Fibroblast of gingiva (primary cell): Measurements from ENCODE around the gene ABHD18.
"Not testable (repeated sequence)": the region's sequence is repeated elsewhere in the genome, so short reads cannot be mapped to it uniquely, and the experiment has no call there.

Experiments
- DNase-seq: peaks from one replicate; pipeline ENCODE4 v3.0.0-alpha.2; 2011; ENCODE audit warnings: low read depth

Gene ABHD18

DNA sequence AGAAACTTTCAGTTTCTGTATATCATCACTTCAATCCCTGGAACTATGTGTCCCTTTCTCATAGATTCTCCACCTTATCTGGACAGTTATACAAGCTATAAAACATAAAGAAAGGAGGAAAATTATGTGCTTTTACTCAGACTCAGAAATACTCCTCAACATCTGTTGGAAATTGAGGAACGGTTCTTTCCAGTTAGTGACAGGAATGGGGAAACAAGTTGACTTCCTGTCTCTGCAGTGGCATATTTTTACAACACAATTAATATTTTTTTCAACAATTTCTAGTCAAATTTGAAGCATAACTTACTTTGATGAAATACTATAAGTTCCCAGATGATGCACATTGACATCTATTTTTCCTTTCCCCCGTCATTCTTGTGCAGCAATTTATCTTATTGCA lies 27.9 kb downstream of the ABHD18 start:
- no peak for DNase-seq

DNA sequence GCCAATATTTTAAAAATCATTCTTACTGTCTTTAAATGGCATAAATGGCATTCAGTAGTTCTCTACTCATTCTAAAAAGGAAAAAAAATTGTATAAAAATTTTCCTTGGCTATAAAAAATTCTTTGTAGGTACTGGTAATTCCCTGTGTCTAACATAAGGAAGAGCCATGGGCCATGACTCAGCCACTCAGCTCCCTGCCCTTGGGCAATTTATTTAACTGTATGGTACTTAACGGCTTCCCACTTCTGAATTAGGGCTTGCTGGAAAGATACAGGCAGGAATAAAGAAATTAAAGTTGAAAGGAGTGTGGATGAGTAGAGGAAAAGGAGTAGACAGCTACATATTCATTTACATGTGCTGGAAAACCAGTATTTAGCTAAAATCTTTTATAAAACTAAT lies 30.6 kb downstream of the ABHD18 start:
- DNase-seq = peak; percentile 6

DNA sequence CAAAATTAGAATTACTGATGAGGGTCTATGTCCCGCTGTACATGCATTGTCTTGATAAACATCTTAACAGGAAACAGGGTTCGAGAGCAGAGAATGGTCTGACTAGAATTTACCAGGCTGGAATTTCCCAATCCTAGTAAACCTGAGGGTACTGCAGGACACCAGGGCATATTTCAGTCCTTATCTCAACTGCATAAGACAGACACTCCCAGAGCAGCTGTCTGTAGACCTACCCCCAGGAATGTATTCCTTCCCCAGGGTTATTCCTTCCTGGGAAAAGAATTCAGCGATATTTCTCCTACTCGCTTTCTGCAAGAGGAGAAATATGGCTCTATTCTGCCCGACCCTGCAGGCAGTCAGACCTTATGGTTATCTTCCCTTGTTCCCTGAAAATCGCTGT lies 31.3 kb downstream of the ABHD18 start:
- DNase-seq = not testable (repeated sequence)

DNA sequence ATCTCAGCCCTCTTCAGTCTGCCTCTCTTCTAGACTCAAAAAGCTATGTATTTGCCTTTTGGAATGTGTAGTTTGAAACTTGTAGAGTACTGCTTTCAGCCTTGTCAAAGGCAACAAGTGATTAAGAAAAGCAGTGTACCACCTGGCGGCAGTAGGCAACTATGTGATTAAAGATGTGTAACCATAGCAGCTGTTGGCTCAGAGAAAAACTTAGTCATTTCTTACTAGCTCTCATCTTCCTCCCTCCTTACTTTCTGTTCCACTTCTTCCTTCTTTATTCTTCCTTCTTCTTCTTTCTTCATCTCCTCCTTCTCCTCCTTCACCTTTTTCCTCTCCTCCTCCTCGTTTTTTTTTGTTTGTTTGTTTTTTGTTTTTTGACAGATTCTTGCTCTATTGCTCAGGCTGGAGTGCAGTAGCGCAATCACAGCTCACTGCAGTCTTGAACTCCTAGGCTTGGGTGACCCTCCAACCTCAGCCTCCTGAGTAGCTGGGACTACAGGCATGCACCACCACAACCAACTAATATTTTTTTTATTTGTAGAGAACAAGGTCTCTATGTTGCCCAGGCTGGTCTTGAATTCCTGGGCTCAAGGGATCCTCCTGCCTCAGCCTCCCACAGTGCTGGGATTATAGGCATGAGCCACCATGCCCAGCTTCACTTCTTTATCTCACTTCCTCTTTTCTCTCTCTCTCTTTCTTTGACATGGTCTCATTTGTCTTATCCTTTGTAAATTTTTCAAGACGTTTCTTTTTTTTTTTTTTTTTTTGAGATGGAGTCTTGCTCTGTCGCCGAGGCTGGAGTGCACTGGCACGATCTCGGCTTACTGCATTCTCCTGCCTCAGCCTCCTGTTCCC lies 32.6 kb downstream of the ABHD18 start:
- peak; percentile 29 for DNase-seq

DNA sequence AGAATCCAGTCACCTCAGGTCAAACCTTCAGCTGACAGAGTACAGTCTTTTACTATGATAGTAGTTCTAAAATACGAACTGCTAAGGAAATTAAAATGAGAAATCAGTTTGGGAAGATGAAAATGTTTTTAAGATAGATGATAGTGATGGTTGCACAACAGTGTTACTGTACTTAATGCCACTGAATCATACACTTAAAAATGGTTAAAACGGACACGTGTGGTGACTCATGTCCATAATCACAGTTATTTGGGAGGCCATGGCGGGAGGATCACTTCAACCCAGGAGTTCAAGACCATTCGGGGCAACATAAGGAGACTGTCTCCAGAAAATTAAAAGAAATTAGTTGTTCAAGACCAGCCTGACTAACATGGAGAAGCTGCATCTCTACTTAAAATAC lies 41.4 kb downstream of the ABHD18 start:
- DNase-seq = peak; percentile 49

DNA sequence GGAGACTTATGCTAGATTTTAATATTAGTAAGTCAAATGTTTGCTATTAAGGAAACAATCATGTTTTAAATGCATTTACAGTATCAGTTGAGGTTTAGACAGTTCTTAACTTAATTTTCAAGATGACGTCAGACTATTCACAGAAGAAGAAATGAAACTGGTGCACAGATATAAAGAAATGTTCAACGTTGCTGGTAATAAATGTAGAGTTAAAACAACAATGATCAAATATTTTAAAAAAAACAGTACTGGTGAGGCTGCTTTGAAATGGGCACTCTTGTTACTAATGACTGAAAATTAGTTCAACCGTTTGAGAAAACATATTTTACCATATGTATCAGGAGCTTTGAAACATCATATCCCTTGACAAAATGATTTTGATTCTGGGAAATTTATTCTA lies 44.2 kb downstream of the ABHD18 start:
- no peak for DNase-seq

DNA sequence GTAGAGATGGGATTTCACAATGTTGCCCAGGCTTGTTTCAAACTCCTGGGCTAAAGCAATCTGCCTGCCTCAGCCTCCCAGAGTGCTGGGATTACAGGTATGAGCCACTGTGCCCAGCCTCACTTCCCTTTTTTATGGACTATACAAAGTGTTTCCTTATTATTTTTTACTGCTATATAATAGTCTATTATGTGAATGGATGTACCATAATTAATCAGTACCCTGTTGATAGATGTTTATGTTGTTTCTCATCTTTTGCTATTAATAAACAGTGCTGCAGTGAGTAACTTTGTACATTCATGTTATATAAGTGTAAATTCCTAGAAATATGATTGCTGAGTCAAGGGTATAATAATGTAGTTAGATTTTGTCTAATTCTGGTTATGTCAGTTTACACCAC lies 60.1 kb downstream of the ABHD18 start:
- DNase-seq = no peak

DNA sequence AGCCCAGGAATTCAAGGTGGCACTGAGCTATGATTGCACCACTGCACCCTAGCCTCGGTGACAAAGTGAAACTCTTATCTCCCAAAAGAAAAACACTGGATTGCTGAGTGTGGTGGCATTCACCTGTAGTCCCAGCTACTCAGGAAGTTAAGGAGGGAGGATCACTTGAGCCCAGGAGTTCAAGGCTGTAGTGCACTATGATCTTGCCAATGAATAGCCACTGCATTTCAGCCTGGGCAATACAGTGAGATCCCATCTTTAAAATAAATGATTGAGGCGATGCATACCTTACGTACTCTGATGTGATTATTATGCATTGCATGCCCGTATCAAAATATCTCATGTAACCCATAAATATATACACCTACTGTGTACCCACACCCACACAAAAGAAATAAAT lies 64.7 kb downstream of the ABHD18 start:
- no peak for DNase-seq

DNA sequence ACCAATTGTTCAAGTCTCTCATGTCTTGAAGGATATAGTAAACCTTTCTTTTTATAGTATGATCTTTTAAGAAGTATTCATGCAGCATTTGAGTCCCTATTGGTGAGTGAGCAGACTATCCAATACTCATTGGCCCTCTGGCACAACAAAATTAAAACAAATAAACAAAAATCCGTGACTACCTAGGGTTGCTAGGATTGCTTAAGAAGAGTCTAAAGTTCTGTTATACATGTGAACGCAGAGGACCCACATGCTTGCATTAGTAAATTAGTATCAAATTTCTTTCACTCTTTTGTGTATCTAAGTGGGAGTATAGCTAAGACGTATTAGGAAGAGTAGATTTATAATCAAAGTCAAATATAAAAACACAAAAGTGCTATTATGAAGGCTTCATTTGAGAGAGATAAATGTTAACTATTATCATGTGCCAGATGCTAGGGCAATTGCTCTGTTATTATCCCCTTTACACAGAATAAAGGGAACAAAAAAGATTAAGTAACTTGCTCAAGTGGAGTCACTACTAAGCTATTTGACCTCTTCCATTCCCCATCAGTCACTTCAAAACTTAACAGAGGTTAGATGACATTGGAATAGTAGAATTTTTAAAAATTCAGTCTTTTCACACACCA lies 66.7 kb downstream of the ABHD18 start:
- DNase-seq = peak; percentile 62

DNA sequence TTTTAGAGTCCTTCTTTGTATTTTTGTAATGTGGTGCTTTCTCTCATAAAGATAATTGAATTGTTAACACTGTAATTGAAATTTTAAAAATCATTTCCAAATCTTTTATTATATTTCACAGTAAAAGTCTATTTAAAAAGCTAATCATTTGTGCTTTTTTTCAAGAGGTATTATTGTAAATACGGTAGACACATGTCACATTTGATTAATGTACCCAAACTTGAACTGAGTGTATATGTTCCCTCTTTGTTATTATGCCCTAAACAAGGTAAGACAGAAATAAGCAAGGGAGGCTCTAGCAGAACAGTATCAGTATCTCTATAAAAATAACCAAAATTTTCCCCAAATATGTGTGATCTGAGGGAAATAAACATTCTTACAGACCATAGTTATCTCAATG lies 74.4 kb downstream of the ABHD18 start:
- no peak for DNase-seq

DNA sequence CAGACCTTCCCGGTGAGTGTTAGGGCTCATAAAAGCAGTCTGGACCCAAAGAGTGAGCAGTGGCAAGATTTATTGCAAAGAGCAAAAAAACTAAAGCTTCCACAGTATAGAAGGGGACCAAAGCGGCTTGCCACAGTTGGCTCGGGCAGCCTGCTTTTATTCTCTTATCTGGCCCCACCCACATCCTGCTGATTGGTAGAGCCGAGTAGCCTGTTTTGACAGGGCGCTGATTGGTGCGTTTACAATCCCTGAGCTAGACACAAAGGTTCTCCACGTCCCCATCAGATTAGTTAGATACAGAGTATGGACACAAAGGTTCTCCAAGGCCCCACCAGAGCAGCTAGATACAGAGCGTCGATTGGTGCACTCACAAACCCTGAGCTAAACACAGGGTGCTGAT lies 81.8 kb downstream of the ABHD18 start:
- DNase-seq = not testable (repeated sequence)

DNA sequence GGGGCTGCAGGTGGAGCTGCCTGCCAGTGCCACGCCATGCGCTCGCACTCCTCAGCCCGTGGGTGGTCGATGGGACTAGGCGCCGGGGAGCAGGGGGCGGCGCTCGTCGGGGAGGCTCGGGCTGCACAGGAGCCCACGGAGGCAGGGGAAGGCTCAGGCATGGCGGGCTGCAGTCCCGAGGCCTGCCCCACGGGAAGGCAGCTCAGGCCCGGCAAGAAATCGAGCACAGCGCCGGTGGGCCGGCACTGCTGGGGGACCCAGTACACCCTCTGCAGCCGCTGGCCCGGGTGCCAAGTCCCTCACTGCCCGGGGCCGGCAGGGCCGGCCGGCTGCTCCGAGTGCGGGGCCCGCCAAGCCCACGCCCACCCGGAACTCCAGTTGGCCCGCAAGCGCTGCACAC lies 82.3 kb downstream of the ABHD18 start:
- DNase-seq = not testable (repeated sequence)

DNA sequence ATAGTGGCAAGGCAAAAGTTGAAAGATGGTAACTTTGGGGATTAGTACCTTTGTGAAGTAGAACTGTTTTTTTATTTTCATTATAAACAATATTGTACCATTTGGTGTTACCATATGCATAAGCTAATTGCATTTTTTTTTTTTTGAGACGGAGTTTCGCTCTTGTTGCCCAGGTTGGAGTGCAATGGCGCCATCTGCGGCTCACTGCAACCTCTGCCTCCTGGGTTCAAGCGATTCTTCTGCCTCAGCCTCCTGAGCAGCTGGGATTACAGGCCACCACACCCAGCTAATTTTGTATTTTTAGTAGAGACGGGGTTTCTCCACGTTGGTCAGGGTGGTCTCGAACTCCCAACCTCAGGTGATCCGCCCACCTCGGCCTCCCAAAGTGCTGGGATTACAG lies 86.0 kb downstream of the ABHD18 start:
- DNase-seq = peak; percentile 3

DNA sequence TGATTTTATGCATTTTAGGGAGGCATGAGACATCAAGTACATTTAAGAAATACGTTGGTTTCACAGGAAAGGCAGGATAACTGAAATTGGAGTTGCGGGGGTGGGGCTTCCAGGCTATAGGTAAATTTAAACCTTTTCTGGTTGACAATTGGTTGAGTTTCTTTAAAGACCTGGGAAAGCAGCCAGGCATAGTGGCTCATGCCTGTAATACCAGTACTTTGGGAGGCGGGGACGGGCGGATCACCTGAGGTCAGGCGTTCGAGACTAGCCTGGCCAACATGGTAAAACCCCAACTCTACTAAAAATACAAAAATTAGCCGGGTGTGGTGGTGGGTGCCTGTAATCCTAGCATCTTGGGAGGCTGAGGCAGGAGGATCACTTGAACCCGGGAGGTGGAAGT lies 89.7 kb downstream of the ABHD18 start:
- DNase-seq = not testable (repeated sequence)

DNA sequence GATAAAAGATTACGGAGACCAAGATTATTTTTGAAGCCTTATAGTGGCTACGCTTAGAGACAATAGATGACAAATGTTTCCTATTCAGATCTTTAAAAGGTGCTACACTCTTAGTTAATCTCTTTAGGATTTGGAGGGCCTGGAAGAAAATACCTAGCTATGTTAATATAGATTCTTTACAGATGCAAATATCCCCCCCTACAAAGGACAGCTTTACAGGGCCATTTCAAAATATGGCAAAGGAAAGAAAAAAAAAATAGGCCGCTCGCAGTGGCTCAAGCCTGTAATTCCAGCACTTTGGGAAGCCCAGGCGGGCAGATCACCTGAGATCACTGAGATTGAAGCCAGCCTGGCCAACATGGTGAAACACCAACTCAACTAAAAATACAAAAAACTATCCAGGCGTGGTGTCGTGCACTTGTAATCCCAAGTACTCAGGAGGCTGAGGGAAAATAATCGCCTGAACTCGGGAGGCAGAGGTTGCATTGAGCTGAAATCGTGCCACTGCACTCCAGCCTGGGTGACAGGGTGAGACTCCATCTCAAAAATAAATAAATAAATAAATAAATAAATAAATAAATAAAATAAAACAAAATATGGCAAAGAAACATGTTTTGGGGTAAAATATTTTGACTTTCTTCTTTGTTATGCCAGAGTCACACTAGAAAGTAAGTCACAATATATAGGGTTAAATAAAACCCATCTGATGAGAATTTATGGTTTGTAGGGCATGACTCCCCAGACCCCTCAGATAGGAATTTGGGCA lies 90.4 kb downstream of the ABHD18 start:
- not testable (repeated sequence) for DNase-seq

DNA sequence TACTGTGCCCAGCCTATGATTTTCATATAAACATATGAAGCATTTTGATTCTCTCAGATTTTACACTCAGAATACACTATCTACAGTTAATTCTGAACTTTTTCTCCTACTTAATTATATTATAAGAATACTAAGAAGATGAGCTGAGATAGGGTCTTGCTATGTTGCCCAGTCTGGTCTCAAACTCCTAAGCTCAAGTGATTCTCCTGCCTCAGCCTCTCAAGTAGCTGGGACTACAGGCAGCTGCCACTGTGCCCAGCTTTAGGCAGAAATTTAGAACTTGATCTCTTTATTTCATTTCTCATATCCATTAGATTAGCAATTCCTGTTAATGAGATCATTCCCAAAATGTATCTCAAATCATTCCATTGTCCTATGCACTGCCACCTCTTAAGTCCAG lies 91.2 kb downstream of the ABHD18 start:
- no peak for DNase-seq

DNA sequence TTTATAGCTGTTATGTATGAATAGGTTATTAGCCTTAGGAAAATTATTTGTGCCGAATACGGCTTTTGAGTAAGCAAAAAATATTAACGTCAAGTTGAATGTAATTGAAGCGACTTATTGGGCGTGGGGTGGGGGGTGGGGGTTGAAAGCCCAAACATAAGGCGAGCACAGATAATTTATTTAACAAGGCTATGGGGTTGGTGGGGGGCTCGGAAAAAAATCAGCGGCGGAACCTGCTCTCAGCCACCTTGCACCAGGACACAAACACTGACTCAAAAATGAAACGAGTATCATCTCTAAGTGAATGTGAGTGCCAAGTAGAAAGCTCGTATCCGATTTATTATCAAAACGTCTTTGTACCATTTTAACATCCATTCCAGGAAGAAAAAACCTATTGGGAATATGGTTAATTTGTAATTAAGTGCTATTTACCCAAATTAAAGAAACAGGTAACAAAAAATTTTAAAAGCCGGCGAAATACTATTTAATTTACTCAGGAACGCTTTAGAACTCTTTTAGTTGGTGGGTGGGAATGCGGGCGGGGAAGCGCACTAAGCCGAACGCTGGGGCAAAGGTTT lies 95.0 kb downstream of the ABHD18 start:
- DNase-seq = peak; percentile 2

DNA sequence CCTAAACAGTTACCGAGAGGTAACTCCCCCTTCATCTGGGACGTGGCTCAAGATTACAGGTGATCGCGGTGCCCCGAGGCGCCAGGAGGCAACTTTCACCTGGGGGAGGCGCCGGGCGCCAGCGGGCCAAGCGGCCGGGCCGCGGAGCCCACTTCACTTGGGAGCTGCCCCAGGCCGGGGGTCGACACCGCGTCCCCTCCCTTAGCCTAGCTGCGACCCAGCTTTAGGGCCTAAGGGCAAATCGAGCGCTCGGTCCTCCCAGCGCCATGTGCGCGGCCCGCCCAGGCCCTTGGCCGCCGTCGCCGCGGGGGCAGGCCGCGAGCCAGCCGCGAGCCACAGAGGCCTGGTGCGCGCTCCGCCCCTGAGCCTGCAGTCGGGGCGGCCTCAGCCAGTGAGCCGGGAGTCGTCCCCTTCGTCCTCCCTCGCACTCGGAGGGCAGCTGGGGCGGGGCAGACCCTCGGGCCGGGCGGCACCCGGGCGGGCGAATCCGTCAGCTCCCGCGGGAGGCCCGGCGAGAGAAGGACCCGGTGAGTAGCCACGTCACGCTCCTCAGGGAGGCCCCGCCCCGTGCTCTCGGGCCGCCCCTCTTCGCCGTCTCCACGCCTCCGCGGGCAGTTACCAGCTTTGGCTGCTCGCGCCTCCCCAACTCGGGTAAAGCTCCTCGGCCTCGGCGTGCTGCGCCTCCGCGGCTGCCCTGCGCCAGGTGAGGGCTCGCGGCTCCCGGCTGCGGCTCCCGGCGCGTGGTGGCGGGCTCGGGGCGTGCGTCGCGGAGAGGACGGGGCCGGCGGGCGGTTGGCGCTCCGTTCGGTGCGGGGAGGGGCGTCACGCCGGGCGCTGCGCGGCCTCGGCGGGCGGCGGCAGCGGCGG lies 95.7 kb downstream of the ABHD18 start, which contains the start of gene LARP1B:
Gene LARP1B (plus strand): TSS at position 614 of the 867 bp plus-strand sequence. CDS start 13,640 bp downstream, outside the sequence.
- DNase-seq = peak; percentile 99

DNA sequence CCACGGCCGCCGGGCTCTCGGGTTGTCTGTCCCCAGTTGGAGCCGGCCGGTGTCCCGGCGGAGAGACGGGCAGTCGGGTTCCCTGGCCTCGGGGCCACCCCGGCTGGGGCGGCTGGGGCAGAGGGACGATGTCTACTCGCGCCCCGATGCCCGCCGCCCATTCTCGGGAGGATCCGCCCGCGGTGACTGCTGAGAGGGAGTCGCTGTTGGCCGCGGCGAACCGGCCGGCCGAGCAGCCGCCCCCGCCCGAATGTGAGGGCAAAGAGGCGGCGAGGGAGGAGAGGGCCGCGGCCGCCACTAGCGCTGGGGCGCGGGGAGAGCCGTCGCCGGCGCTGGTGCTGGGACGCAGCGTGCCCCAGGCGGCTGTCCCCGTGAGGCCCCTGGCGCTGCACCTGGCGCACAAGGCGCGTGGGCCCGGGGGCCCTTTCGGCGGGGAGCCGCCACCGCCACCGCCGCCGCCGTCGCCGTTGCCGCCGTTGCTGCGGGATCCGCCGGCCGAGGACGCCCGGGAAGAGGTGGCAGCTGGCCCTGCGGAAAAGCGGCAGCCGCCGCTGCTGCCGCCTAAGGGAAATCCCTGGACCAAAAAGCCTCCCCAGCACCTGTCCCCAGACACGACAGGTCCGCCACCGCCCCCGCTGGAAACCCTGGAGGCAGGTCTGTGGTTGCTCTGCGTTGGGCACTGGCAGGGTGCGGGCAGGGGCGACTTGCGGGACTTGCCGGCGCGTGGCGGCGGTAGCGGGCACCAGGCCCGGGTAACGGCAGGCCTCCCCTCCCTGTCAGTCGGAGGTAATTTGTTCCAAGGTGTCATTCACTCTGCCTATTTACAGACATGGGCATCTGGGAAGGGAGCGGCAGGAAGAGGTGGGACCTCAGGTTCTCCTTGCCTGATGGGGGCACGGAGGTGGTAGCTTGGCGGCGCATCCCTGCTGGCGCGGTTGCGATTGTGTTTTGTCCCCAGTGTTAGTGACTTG lies 96.6 kb downstream of the ABHD18 start:
- DNase-seq = peak; percentile 21

DNA sequence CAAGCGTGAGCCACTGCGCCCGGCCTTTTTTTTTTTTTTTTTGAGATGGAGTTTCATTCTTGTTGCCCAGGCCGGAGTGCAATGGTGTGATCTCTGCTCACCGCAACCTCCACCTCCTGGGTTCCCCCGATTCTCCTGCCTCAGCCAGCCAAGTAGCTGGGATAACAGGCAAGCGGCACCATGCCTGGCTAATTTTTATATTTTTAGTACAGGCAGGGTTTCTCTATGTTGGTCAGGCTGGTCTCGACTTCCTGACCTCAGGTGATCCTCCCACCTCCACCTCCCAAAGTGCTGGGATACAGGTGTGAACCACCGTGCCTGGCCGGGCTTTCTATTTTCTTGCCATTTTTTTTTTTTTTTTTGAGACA lies 101.2 kb downstream of the ABHD18 start:
- DNase-seq = not testable (repeated sequence)
